K562 (cell line): ENCODE results near the gene CCDC7. TPM values are rescaled to one million over a fixed set of nuclear protein-coding genes. Genes with fewer than 3 reads are reported as not detected.
A peak's percentile ranks its signal among the peaks of the same experiment; 100 is the strongest.

Source experiments
- CXXC5 ChIP-seq: fragments of 250-450 bp; sonication (Bioruptor Pico); IDR thresholded peaks from 2 replicates; pipeline ENCODE4 v1.8.0; 2022; ENCODE audit warnings: inconsistent platforms, mild to moderate bottlenecking, moderate library complexity
- ETV5 ChIP-seq: sonication (generic); formaldehyde crosslinking; IDR thresholded peaks from 2 replicates; pipeline ENCODE4 v1.4.0; 2020; ENCODE audit warnings: low read depth, mild to moderate bottlenecking, missing genetic modification reagents
- FOXA1 ChIP-seq: fragments of 450-650 bp; IDR thresholded peaks from 2 replicates; pipeline ENCODE4 v1.6.1; 2016; ENCODE audit warnings: mild to moderate bottlenecking, borderline replicate concordance
- GTF2E2 ChIP-seq: fragments of 200-800 bp; sonication (Bioruptor generic); IDR thresholded peaks from 2 replicates; pipeline ENCODE4 v1.6.1; 2016; ENCODE audit warnings: missing genetic modification characterization, missing compliant biosample characterization
- HDAC1 ChIP-seq, 2 experiments: fragments of 450-650 bp; IDR thresholded peaks; 2 replicates each; pipeline ENCODE4 v1.6.1; 2016 to 2017; ENCODE audit warnings: inconsistent platforms in 1 of 2, mild to moderate bottlenecking in 1 of 2, moderate library complexity in 1 of 2
- HMGN3 ChIP-seq: IDR thresholded peaks from 2 replicates; pipeline ENCODE4 v1.6.1; 2011; ENCODE audit warnings: borderline replicate concordance, low read depth, mild to moderate bottlenecking, mixed read lengths, low read length; ENCODE audit not compliant: insufficient read length; ENCODE audit errors: extremely low read depth
- HNRNPL ChIP-seq: fragments of 200-400 bp; formaldehyde crosslinking; IDR thresholded peaks from 2 replicates; pipeline ENCODE4 v1.6.1; 2017; ENCODE audit warnings: low read depth, mild to moderate bottlenecking, low read length
- KLF13 ChIP-seq: fragments of 450-650 bp; IDR thresholded peaks from 2 replicates; pipeline ENCODE4 v1.6.1; 2016; ENCODE audit warnings: missing genetic modification characterization, low read depth, mild to moderate bottlenecking, missing compliant biosample characterization, moderate library complexity, borderline replicate concordance
- MBD2 ChIP-seq: sonication (generic); IDR thresholded peaks from 2 replicates; pipeline ENCODE4 v1.6.1; 2016; ENCODE audit warnings: low read depth, borderline replicate concordance
- MNT ChIP-seq, 2 experiments: fragments of 450-650 bp; conservative IDR thresholded peaks; 2 replicates each; pipeline ENCODE4 v1.6.1; 2017; ENCODE audit warnings: mild to moderate bottlenecking in 2 of 2, moderate library complexity in 2 of 2
- NFXL1 ChIP-seq: fragments of 450-650 bp; formaldehyde crosslinking; IDR thresholded peaks from 2 replicates; pipeline ENCODE4 v1.4.0; 2021; ENCODE audit warnings: mild to moderate bottlenecking
- NONO ChIP-seq, 2 experiments: fragments of 200-400 bp in 1 of 2; fragments of 450-650 bp in 1 of 2; formaldehyde crosslinking in 1 of 2; IDR thresholded peaks; 2 replicates each; pipeline ENCODE4 v1.6.1; 2017; ENCODE audit warnings: low read depth in 2 of 2, mild to moderate bottlenecking in 2 of 2, moderate library complexity in 2 of 2, low read length in 1 of 2
- NR1H2 ChIP-seq: sonication (generic); formaldehyde crosslinking; IDR thresholded peaks from 2 replicates; pipeline ENCODE4 v1.4.0; 2020; ENCODE audit warnings: mild to moderate bottlenecking, missing genetic modification reagents
- NR2C2 ChIP-seq, 2 experiments: fragments of 200-800 bp in 1 of 2; sonication (Bioruptor generic) in 1 of 2; sonication (generic) in 1 of 2; formaldehyde crosslinking in 1 of 2; IDR thresholded peaks; 2 replicates each; pipeline versions ENCODE4 v1.6.1 to v1.8.0; 2016 to 2022; ENCODE audit warnings: mild to moderate bottlenecking in 1 of 2, missing compliant biosample characterization in 1 of 2, missing genetic modification characterization in 1 of 2, missing genetic modification reagents in 1 of 2
- PTTG1 ChIP-seq: fragments of 450-650 bp; IDR thresholded peaks from 2 replicates; pipeline ENCODE4 v1.6.1; 2016; ENCODE audit warnings: low read depth, mild to moderate bottlenecking, missing genetic modification characterization, missing compliant biosample characterization
- SOX6 ChIP-seq: fragments of 450-650 bp; IDR thresholded peaks from 2 replicates; pipeline ENCODE4 v1.6.1; 2014; ENCODE audit warnings: mild to moderate bottlenecking
- ZBTB12 ChIP-seq: fragments of 250-450 bp; sonication (Bioruptor Pico); IDR thresholded peaks from 2 replicates; pipeline ENCODE4 v1.4.0; 2020
- polyA plus RNA-seq, 8 experiments: library from polyadenylated mRNA; depleted of rRNA in 4 of 8; stranded (reverse) in 5 of 8; unstranded in 3 of 8; fragments of >200 nt; fragmentation: Nextera tagmentation in 2 of 8; fragmentation: Illumina TruSeq in 1 of 8; extraction: Ambion mirVana in 2 of 8; extraction: Trizol in 1 of 8; gene quantifications; 2 replicates each; pipeline versions ENCODE4 v1.2.1 to v1.2.3, GENCODE V29; 2011 to 2014; ENCODE audit warnings: inconsistent platforms in 1 of 8, missing spikeins in 1 of 8
- total RNA-seq, 7 experiments: library from RNA; depleted of rRNA in 6 of 7; stranded (reverse); fragments of >200 nt in 6 of 7; fragmentation: Illumina TruSeq in 2 of 7; extraction: Trizol in 2 of 7; gene quantifications; 2 replicates each; pipeline versions ENCODE4 v1.2.1 to v1.2.3, GENCODE V29; 2011 to 2021; ENCODE audit warnings: low replicate concordance in 1 of 7
- TF ChIP-seq, protein P1 (sequence below): fragments of 450-650 bp; IDR thresholded peaks from 2 replicates; pipeline ENCODE4 v1.7.1; 2018; ENCODE audit warnings: mild to moderate bottlenecking, low read depth; ENCODE audit not compliant: partially characterized antibody
- TF ChIP-seq, protein P2 (sequence below): fragments of 450-650 bp; formaldehyde crosslinking; IDR thresholded peaks from 2 replicates; pipeline ENCODE4 v1.4.0; 2020; ENCODE audit warnings: mild to moderate bottlenecking, mixed read lengths

CCDC7 gene
- total and polyA plus RNA-seq, 9 of the 15 experiments (the other 6 are each of a cell fraction or from before 2014, with no cell fraction given) = 1.5 to 6.6 (median 2.7) TPM

DNA sequence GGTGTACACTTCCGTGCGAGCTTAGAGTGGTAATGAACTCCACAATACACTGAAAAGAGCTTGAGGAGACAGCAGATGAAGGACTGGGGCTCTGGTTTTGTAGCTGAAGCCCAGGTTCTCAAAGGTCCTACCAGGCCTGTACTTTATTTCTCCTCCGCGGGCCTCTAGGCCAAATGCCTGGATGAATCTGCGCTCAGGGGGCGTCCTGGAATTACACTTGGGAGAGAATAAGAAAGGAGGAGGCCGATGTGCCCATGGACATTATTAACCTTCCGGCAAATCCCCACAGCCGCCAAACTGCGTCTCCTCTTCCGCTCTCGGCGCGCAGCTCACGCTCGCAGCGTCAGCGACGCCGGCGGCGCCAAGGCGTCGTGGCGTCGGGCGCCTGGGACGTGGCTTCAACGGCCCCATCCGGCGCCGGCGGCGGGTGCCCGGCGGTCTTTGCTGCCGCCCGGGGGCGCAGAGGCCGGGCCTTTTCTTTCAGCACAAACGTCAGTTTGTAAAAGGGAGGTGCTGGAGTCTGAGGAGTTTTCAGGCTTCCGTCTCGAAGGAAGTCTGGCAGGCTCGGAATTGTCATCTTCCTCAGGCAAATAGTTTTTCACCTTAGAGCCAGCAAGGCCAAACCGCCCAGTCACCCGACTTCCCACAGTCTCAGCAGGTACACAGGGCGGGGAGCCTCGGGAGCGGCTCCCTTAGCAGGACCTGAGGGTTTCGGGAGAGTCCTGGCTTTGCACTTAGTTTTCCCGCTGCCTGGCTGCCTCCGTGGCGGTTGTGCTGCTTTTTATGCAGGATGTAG is at the start of gene CCDC7 (continued):
- TF ChIP-seq, protein P1, sequence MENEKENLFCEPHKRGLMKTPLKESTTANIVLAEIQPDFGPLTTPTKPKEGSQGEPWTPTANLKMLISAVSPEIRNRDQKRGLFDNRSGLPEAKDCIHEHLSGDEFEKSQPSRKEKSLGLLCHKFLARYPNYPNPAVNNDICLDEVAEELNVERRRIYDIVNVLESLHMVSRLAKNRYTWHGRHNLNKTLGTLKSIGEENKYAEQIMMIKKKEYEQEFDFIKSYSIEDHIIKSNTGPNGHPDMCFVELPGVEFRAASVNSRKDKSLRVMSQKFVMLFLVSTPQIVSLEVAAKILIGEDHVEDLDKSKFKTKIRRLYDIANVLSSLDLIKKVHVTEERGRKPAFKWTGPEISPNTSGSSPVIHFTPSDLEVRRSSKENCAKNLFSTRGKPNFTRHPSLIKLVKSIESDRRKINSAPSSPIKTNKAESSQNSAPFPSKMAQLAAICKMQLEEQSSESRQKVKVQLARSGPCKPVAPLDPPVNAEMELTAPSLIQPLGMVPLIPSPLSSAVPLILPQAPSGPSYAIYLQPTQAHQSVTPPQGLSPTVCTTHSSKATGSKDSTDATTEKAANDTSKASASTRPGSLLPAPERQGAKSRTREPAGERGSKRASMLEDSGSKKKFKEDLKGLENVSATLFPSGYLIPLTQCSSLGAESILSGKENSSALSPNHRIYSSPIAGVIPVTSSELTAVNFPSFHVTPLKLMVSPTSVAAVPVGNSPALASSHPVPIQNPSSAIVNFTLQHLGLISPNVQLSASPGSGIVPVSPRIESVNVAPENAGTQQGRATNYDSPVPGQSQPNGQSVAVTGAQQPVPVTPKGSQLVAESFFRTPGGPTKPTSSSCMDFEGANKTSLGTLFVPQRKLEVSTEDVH = peak; percentile 26
- TF ChIP-seq SOX6 (peak; percentile 65), NONO (IDR thresholded peaks at IDR 0.05; ENCODE audit: low read depth in 2 of 2, low read length in 1 of 2) (0 out of 4 replicates have a peak, but pooled peaks of 1 of the 2 experiments have one; percentile 51), HMGN3 (peak; percentile 93), CXXC5 (CRISPR knock-in tag) (peak; percentile 99), KLF13 (peak; percentile 86; the same call in 1 of the 2 replicates), NR2C2 (CRISPR knock-in tag; IDR thresholded peaks at IDR 0.05) (no peak), NR2C2 (tag; IDR thresholded peaks at IDR 0.05) (no peak; the same call in 1 of the 2 replicates), ETV5 (CRISPR knock-in tag) (peak; percentile 53; the same call in 1 of the 2 replicates), HNRNPL (0 out of 2 replicates have a peak, but pooled peaks have one; percentile 60), NR1H2 (CRISPR knock-in tag) (no peak), NFXL1 (no peak), MBD2 (peak; percentile 22; the same call in 1 of the 2 replicates), FOXA1 (no peak), ZBTB12 (CRISPR knock-in tag) (peak; percentile 61; the same call in 1 of the 2 replicates), PTTG1 (tag) (no peak), GTF2E2 (tag) (peak; percentile 96), HDAC1 (IDR thresholded peaks at IDR 0.05) (no peak), MNT (conservative IDR thresholded peaks at IDR 0.05) (peak in 1 of 2 experiments; percentile 49; a peak in 1 of 4 replicates)
- TF ChIP-seq, protein P2, sequence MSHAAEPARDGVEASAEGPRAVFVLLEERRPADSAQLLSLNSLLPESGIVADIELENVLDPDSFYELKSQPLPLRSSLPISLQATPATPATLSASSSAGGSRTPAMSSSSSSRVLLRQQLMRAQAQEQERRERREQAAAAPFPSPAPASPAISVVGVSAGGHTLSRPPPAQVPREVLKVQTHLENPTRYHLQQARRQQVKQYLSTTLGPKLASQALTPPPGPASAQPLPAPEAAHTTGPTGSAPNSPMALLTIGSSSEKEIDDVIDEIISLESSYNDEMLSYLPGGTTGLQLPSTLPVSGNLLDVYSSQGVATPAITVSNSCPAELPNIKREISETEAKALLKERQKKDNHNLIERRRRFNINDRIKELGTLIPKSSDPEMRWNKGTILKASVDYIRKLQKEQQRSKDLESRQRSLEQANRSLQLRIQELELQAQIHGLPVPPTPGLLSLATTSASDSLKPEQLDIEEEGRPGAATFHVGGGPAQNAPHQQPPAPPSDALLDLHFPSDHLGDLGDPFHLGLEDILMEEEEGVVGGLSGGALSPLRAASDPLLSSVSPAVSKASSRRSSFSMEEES (CRISPR knock-in tag) = no peak
